ENCODE results near the gene BBS9. TPM values are rescaled to one million over a fixed set of nuclear protein-coding genes. Genes with fewer than 3 reads are reported as not detected.
A peak's percentile ranks its signal among the peaks of the same experiment; 100 is the strongest.

The BBS9 gene
- total and polyA plus RNA-seq, 11 donors = 7.4 to 29.3 (median 11.3) TPM

DNA sequence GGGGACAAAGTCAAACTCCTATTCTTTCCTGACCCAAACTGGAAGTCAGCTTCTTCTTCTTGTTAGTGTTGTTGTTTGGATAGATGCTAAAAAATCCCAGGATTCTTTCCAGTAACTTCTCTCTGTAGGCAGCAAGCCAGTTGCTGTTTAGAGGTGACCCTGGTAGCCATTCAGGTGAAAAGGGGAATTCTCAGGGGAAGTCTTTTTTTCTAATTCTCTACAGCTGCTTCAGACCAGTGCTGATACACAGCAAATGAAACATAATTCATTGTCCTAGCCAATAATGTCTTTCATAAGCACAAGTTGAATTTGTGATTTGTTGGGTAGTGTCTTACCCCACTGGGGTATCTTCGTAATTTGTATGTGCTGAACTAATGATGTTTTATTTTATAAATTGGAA is 357.3 kb downstream of the BBS9 start:
- DNase-seq = no peak
- no peaks in the 10 kb centered on the region for H3K27me3 ChIP-seq

DNA sequence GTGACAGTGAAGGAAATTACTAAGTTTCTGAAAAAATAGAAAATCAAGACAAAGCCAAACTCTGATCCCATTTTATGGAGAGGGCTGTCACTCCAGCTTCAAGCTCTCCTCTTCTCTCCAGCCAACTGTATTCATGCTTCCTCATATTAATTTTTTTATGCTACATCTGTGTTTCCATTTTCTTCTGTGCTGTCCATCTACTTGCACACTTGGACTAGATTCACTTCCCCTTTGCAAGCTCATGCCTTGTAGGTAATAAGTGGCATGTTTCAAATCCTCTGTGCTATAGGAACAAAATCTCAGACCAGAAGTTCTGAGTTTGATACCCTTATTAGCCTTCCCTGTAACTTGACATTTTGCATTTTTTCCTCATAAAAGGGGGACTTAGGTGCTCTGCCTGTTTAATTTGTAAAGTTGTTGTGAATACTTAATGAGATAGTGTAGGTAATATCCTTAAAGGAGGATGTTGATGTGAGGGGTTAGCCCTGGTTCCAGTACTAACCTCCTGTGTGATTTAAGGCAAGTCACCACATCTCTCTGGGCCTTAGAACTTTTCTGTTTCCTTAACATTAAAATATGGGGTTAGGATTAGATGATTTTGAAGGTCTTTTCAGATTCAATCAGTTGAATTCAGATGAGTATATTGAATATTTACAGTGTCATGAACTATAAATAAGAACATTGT is 358.8 kb downstream of the BBS9 start:
- H3K36me3 ChIP-seq = peaks cover 0 to 4% (median 0%) of the 10 kb centered on the region in 9 donors
- no peaks in the 10 kb centered on the region for H3K27me3 ChIP-seq
- DNase-seq = no peak
- H3K4me3 ChIP-seq = no peak overlapping the region
- TF ChIP-seq POLR2A (IDR thresholded peaks at IDR 0.05) = no peak
- TF ChIP-seq, protein P1, sequence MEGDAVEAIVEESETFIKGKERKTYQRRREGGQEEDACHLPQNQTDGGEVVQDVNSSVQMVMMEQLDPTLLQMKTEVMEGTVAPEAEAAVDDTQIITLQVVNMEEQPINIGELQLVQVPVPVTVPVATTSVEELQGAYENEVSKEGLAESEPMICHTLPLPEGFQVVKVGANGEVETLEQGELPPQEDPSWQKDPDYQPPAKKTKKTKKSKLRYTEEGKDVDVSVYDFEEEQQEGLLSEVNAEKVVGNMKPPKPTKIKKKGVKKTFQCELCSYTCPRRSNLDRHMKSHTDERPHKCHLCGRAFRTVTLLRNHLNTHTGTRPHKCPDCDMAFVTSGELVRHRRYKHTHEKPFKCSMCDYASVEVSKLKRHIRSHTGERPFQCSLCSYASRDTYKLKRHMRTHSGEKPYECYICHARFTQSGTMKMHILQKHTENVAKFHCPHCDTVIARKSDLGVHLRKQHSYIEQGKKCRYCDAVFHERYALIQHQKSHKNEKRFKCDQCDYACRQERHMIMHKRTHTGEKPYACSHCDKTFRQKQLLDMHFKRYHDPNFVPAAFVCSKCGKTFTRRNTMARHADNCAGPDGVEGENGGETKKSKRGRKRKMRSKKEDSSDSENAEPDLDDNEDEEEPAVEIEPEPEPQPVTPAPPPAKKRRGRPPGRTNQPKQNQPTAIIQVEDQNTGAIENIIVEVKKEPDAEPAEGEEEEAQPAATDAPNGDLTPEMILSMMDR (IDR thresholded peaks at IDR 0.05) = no peak
- H3K9me3 ChIP-seq = no peaks in the 10 kb centered on the region
- H3K4me1 ChIP-seq = no peaks in the 10 kb centered on the region
- no peak for ATAC-seq
- H3K27ac ChIP-seq = no peak overlapping the region
- intact Hi-C loops (cut with DNase I) = loop anchor here in 1 of 10 donors (10.0 kb wide), 1 partner anchor 57 kb away; no protein-coding TSS in a partner anchor

More for the DNA sequence above, 357.3 kb downstream of the BBS9 start:
- intact Hi-C loops (cut with DNase I) = loop anchor here in 1 of 10 donors (10.0 kb wide), 1 partner anchor 58 kb away; no protein-coding TSS in a partner anchor
- no peaks in the 10 kb centered on the region for H3K9me3 ChIP-seq
- TF ChIP-seq POLR2A (IDR thresholded peaks at IDR 0.05) = no peak
- TF ChIP-seq, protein P1 (IDR thresholded peaks at IDR 0.05) = no peak
- H3K36me3 ChIP-seq = peaks cover 0 to 4% (median 0%) of the 10 kb centered on the region in 9 donors
- no peak for ATAC-seq
- H3K4me1 ChIP-seq = no peaks in the 10 kb centered on the region
- no peak overlapping the region for H3K4me3 ChIP-seq
- 94 to 100% (median 95%) methylated on average over 1 of the region's 1 CpG for WGBS, 4 donors
- H3K27ac ChIP-seq = no peak overlapping the region

DNA sequence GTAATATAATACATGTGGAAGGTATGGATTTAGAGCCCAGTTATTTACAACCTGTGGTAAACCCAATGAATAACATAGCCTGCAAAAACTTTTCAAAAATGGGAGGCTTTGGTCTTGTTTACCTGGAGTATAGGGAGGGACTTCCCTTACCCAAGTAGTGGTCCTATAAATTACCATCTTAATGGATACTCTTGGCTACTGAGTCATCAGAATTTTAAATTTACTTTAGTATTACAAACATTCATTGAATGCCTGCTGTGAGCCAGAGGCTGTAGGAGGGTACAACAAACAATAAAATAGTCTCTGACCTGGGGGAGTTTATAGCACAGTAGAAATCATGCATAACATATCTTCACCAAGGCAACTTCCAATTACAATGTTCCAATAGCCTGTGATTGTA is 365.1 kb downstream of the BBS9 start:
- Histone ChIP-seq H3K4me1 (peaks cover 0 to 8% (median 0%) of the 10 kb centered on the region in 12 donors), H3K4me3 (no peak overlapping the region), H3K9me3 (peaks cover 0 to 2% (median 0%) of the 10 kb centered on the region in 12 donors), H3K27me3 (no peaks in the 10 kb centered on the region), H3K36me3 (no peaks in the 10 kb centered on the region), H3K27ac (no peak overlapping the region)
- no peak for TF ChIP-seq POLR2A (IDR thresholded peaks at IDR 0.05)
- TF ChIP-seq, protein P1 (IDR thresholded peaks at IDR 0.05) = no peak
- intact Hi-C loops (cut with DNase I) = no loop called here
- no peak for DNase-seq
- no peak for ATAC-seq

DNA sequence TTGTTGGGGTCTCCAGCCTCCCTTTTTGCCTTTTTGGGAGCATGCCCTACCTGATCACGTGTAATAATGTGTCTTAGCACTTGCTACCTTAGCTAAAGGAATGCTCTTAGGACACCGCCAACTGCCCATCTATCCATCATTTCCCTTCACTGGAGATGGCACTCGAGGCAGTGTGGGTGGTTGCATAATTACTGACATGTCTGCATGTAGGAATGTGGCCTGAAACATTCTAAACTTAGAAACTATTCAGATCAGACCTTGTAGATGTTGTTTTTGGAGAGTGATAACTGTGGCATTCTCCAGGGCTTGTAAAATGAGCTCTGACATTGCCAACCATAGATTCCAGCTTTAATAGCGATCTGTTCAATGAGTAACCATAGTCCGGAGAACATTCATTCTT is 365.8 kb downstream of the BBS9 start:
- intact Hi-C loops (cut with DNase I) = no loop called here
- WGBS, 4 donors = 50 to 64% (median 57%) methylated on average over 5 of the region's 5 CpGs
- Histone ChIP-seq H3K4me1 (peaks cover 0 to 9% (median 0%) of the 10 kb centered on the region in 12 donors), H3K36me3 (no peaks in the 10 kb centered on the region), H3K27ac (no peak overlapping the region), H3K4me3 (no peak overlapping the region), H3K9me3 (peaks cover 0 to 2% (median 0%) of the 10 kb centered on the region in 12 donors), H3K27me3 (no peaks in the 10 kb centered on the region)
- DNase-seq = no peak
- peak in 1 of 4 donors; percentile 61 for ATAC-seq
- TF ChIP-seq, protein P1 (IDR thresholded peaks at IDR 0.05) = no peak
- no peak for TF ChIP-seq POLR2A (IDR thresholded peaks at IDR 0.05)

Data from heart left ventricle (tissue), 16 donors.